RWPE2 (cell line): ENCODE results near the gene NIP7.
A peak's percentile ranks its signal among the peaks of the same experiment; 100 is the strongest.

Source experiments
- ATAC-seq: fragments of 200-7000 bp; cut with Tn5 transposase; 3 replicates; pipeline ENCODE4 v1.9.1; 2021; ENCODE audit warnings: low read depth
- DNase-seq: peaks from one replicate; pipeline ENCODE4 v3.0.0-alpha.2; 2020; ENCODE audit warnings: low spot score
- H3K27ac ChIP-seq: fragments of 450-650 bp; 2 replicates; pipeline ENCODE4 v1.5.1; 2017; ENCODE audit warnings: mild to moderate bottlenecking; ENCODE audit not compliant: poor library complexity, severe bottlenecking
- H3K27me3 ChIP-seq: fragments of 250-450 bp; sonication (Bioruptor Pico); 2 replicates; pipeline ENCODE4 v1.5.1; 2021; ENCODE audit warnings: mild to moderate bottlenecking, moderate library complexity; ENCODE audit not compliant: insufficient read depth, poor library complexity, severe bottlenecking
- H3K36me3 ChIP-seq: fragments of 250-450 bp; sonication (Bioruptor Pico); 2 replicates; pipeline ENCODE4 v1.5.1; 2020; ENCODE audit warnings: low read depth, mild to moderate bottlenecking, moderate library complexity
- H3K4me1 ChIP-seq: fragments of 250-450 bp; sonication (Bioruptor Pico); 2 replicates; pipeline ENCODE4 v1.5.1; 2021; ENCODE audit warnings: mild to moderate bottlenecking, moderate library complexity; ENCODE audit not compliant: insufficient read depth, poor library complexity, severe bottlenecking
- H3K4me3 ChIP-seq: fragments of 250-450 bp; sonication (Bioruptor Pico); 2 replicates; pipeline ENCODE4 v1.5.1; 2021; ENCODE audit warnings: mild to moderate bottlenecking, moderate library complexity; ENCODE audit not compliant: severe bottlenecking
- H3K9me3 ChIP-seq: fragments of 250-450 bp; sonication (Bioruptor Pico); 2 replicates; pipeline ENCODE4 v1.5.1; 2021; ENCODE audit warnings: mild to moderate bottlenecking, moderate library complexity; ENCODE audit not compliant: severe bottlenecking
- CTCF ChIP-seq: fragments of 450-650 bp; IDR thresholded peaks from one replicate; pipeline ENCODE4 v1.5.1; 2017; ENCODE audit warnings: mild to moderate bottlenecking, moderate library complexity; ENCODE audit not compliant: poor library complexity, severe bottlenecking

Gene NIP7

GRCh38 chr16:69363281-69363717, 23.7 kb downstream of the NIP7 start:
- Histone ChIP-seq H3K9me3 (no peaks in the 10 kb centered on the region), H3K4me3 (no peak overlapping the region), H3K36me3 (peaks cover 38% of the 10 kb centered on the region), H3K4me1 (no peaks in the 10 kb centered on the region), H3K27ac (no peak overlapping the region), H3K27me3 (no peaks in the 10 kb centered on the region)
- DNase-seq (peak; percentile 52), ATAC-seq (peak; percentile 55; the same call in 2 of the 3 replicates)
- no peak for TF ChIP-seq CTCF

GRCh38 chr16:69364088-69364487, 24.5 kb downstream of the NIP7 start:
- Histone ChIP-seq H3K9me3 (no peaks in the 10 kb centered on the region), H3K4me1 (no peaks in the 10 kb centered on the region), H3K4me3 (no peak overlapping the region), H3K27ac (no peak overlapping the region), H3K27me3 (no peaks in the 10 kb centered on the region), H3K36me3 (peaks cover 44% of the 10 kb centered on the region)
- no peak for TF ChIP-seq CTCF
- DNase-seq (peak; percentile 23), ATAC-seq (no peak)

GRCh38 chr16:69365901-69366300, 26.3 kb downstream of the NIP7 start:
- Histone ChIP-seq H3K4me3 (no peak overlapping the region), H3K9me3 (no peaks in the 10 kb centered on the region), H3K27ac (no peak overlapping the region), H3K36me3 (peaks cover 62% of the 10 kb centered on the region), H3K4me1 (no peaks in the 10 kb centered on the region), H3K27me3 (no peaks in the 10 kb centered on the region)
- TF ChIP-seq CTCF, result no peak
- ATAC-seq (no peak), DNase-seq (peak; percentile 3)

- Histone ChIP-seq H3K27ac (no peak overlapping the region), H3K27me3 (no peaks in the 10 kb centered on the region), H3K36me3 (peaks cover 65% of the 10 kb centered on the region), H3K4me3 (no peak overlapping the region), H3K9me3 (no peaks in the 10 kb centered on the region), H3K4me1 (no peaks in the 10 kb centered on the region)
- no peak for ATAC-seq
- peak; percentile 38 for DNase-seq
- no peak for TF ChIP-seq CTCF
These were observed 26.9 kb downstream of the NIP7 start for GRCh38 chr16:69366431-69366830.

GRCh38 chr16:69367980-69368379, 28.4 kb downstream of the NIP7 start:
- H3K9me3 ChIP-seq, result no peaks in the 10 kb centered on the region

More at GRCh38 chr16:69367980-69368379, 28.4 kb downstream of the NIP7 start:
- H3K27me3 ChIP-seq, result no peaks in the 10 kb centered on the region
- no peak for TF ChIP-seq CTCF
- H3K36me3 ChIP-seq, result peaks cover 80% of the 10 kb centered on the region
- ATAC-seq (no peak), DNase-seq (peak; percentile 19)
- H3K4me1 ChIP-seq, result no peaks in the 10 kb centered on the region
- H3K4me3 ChIP-seq, result no peak overlapping the region
- H3K27ac ChIP-seq, result no peak overlapping the region
